HUES48 (cell line): ENCODE results near the gene LRP1B.
"Not testable (repeated sequence)": the region's sequence is repeated elsewhere in the genome, so short reads cannot be mapped to it uniquely, and the experiment has no call there.

Source experiments
- H3K27ac ChIP-seq: one replicate; pipeline ENCODE4 v1.7.0; 2013; ENCODE audit warnings: low read depth, low read length, inconsistent platforms
- H3K27me3 ChIP-seq: 2 replicates; pipeline ENCODE4 v1.6.1; 2013; ENCODE audit warnings: mild to moderate bottlenecking, low read length; ENCODE audit not compliant: control insufficient read depth, insufficient read depth
- H3K36me3 ChIP-seq: 2 replicates; pipeline ENCODE4 v1.6.1; 2013; ENCODE audit warnings: low read length; ENCODE audit not compliant: control insufficient read depth, insufficient read depth
- H3K4me1 ChIP-seq: 2 replicates; pipeline ENCODE4 v1.6.1; 2013; ENCODE audit warnings: mild to moderate bottlenecking, low read length; ENCODE audit not compliant: control insufficient read depth, insufficient read depth
- H3K4me3 ChIP-seq: 2 replicates; pipeline ENCODE4 v1.5.1; 2013; ENCODE audit warnings: mild to moderate bottlenecking, low read depth, low read length
- H3K9ac ChIP-seq: 2 replicates; pipeline ENCODE4 v1.6.1; 2013; ENCODE audit warnings: mild to moderate bottlenecking, low read depth, low read length, moderate library complexity
- H3K9me3 ChIP-seq: 2 replicates; pipeline ENCODE4 v1.6.1; 2013; ENCODE audit warnings: low read length; ENCODE audit not compliant: control insufficient read depth, insufficient read depth

Gene LRP1B

DNA sequence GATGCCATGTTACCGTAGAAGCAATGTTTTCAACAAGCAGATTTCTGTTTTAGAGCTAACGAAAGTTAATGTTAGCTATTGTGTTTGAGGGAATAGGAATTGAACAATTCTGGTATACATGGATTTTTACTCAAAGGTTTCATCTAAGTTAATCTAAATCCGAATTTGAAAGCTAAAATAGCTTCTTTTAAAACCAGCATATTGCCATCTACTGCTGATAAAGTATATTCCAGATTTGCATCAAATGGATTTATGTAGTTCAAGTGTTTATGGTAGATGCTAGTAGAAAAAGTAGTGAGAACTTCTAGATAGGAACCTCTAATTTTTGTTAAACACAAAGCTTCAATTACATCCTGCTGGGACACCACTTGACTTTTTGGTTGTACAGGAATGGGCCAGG lies 1781.1 kb downstream of the LRP1B start:
- no peak overlapping the region for H3K9ac ChIP-seq
- no peak overlapping the region for H3K4me3 ChIP-seq
- peaks cover 26% of the 10 kb centered on the region for H3K4me1 ChIP-seq
- no peaks in the 10 kb centered on the region for H3K36me3 ChIP-seq
- H3K27me3 ChIP-seq = no peaks in the 10 kb centered on the region
- no peak overlapping the region for H3K27ac ChIP-seq
- no peaks in the 10 kb centered on the region for H3K9me3 ChIP-seq

DNA sequence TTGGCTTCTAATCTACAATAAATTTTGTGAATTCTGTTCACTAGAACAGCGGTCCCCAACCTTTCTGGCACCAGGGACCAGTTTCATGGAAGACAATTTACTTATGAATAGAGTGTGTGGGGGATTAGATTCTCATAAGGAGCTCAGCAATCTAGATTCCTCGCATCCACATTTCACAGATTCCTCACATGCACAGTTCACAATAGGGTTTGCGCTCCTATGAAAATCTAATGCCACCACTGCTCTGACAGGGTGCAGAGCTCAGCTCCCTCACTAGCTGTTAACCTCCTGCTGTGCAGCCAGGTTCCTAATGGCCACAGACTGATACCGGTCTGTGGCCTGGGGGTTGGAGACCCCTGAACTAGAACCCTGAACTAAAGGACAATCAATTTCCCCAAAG lies 1782.0 kb downstream of the LRP1B start:
- Histone ChIP-seq H3K27me3 (no peaks in the 10 kb centered on the region), H3K27ac (peak overlapping the region; percentile 18), H3K4me1 (peaks cover 18% of the 10 kb centered on the region), H3K9me3 (no peaks in the 10 kb centered on the region), H3K36me3 (no peaks in the 10 kb centered on the region), H3K4me3 (no peak overlapping the region), H3K9ac (no peak overlapping the region)

DNA sequence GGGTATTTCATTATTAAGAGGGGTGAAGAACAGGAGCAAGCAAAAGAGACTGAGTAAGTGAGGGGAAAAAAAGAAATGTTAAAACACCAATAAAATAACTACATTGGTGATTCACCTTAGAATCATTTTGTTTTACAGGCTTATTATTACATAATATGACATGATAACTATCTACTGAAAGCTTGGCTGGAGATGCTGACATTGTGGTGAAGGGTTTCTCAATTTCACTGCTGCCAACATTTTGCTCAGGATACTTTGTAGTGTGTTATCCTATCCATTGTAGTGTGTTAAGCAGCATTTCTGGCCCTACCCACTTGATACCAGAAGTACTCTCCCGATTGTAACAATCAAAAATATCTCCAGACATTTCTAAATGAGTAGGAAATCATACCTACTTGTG lies 1786.0 kb downstream of the LRP1B start:
- no peak overlapping the region for H3K9ac ChIP-seq

DNA sequence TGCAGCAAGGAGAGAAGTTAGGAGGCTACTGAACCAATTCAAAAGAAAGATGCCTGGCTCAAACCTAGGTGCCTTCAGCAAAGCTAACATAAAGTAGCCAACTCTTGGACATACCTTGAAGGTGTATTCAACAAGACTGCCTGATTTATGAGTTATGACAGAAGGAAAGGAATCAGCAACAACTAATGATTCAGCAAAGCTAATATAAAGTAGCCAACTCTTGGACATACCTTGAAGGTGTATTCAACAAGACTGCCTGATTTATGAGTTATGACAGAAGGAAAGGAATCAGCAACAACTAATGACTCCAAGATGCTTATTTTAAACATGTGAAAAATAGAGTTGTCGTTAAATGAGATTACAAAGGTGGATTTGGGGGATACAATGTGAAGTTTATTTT lies 1786.5 kb downstream of the LRP1B start:
- not testable (repeated sequence) for H3K4me3 ChIP-seq, H3K9me3 ChIP-seq, H3K36me3 ChIP-seq, H3K27ac ChIP-seq, H3K9ac ChIP-seq, H3K27me3 ChIP-seq
- H3K4me1 ChIP-seq = peaks cover 12% of the 10 kb centered on the region

More for the DNA sequence above, 1786.0 kb downstream of the LRP1B start:
- H3K9me3 ChIP-seq = no peaks in the 10 kb centered on the region
- no peak overlapping the region for H3K4me3 ChIP-seq
- no peak overlapping the region for H3K27ac ChIP-seq
- H3K4me1 ChIP-seq = peaks cover 12% of the 10 kb centered on the region
- no peaks in the 10 kb centered on the region for H3K27me3 ChIP-seq
- no peaks in the 10 kb centered on the region for H3K36me3 ChIP-seq

DNA sequence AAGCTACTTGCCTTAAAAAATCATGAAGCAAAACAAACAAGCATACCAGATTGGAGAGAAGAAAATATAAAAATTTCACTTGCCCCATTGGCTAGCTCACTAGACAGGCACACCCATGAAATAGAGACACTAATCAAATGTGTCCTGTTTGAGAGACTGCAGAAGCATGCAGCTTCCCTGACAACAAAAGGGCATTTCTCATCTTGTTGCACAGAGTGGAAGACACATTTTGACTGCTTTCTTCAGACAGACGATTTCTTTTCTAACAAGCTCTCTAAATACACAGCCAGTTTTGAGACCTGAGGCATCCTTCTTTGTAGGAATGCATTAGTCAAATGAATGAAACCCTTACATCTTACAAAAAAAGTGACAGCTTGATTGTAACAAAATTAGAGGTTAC lies 1792.0 kb downstream of the LRP1B start:
- no peaks in the 10 kb centered on the region for H3K4me1 ChIP-seq
- H3K9ac ChIP-seq = no peak overlapping the region
- no peaks in the 10 kb centered on the region for H3K36me3 ChIP-seq
- no peaks in the 10 kb centered on the region for H3K27me3 ChIP-seq
- H3K27ac ChIP-seq = no peak overlapping the region
- no peaks in the 10 kb centered on the region for H3K9me3 ChIP-seq
- H3K4me3 ChIP-seq = no peak overlapping the region

DNA sequence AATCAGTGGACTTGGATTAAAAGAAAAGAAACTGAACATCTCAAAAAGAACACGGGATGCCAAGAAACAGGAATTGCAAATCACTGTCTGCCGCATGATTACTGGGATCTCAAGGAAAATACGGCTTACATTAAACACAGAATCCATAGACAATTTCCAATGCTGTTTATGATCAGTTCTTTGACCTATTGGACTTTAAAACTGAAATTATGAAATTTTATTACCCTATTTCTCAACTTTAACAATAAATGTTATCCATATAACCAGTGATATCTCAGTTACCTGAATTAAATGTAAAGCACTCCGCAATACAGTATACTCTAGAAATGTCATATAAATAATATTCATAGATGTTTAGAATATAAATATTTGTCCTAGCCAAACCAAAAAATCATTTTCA lies 1793.8 kb downstream of the LRP1B start:
- Histone ChIP-seq H3K4me3 (no peak overlapping the region), H3K36me3 (no peaks in the 10 kb centered on the region), H3K9ac (no peak overlapping the region), H3K27ac (no peak overlapping the region), H3K27me3 (no peaks in the 10 kb centered on the region), H3K4me1 (no peaks in the 10 kb centered on the region), H3K9me3 (no peaks in the 10 kb centered on the region)

DNA sequence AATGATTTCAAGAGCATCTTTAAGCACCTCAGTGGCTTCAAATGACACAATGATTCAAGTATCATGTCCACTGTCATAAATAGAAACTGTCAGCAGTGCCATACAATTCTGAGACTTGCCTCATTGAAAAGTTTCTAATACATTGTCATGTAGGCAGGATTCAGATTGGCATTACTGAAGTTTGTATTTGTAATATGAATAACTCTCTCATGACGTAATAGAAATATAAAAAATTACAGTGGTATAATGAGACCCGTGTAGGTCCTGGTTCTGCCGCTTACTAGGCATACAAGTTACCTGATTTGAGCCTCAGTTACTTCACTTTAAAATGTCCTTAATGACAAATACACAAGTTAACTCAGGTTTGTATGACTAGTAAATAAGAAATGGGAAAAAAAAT lies 1814.5 kb downstream of the LRP1B start:
- Histone ChIP-seq H3K9me3 (no peaks in the 10 kb centered on the region), H3K4me3 (no peak overlapping the region), H3K9ac (no peak overlapping the region), H3K36me3 (no peaks in the 10 kb centered on the region), H3K27me3 (no peaks in the 10 kb centered on the region), H3K4me1 (no peaks in the 10 kb centered on the region), H3K27ac (no peak overlapping the region)

DNA sequence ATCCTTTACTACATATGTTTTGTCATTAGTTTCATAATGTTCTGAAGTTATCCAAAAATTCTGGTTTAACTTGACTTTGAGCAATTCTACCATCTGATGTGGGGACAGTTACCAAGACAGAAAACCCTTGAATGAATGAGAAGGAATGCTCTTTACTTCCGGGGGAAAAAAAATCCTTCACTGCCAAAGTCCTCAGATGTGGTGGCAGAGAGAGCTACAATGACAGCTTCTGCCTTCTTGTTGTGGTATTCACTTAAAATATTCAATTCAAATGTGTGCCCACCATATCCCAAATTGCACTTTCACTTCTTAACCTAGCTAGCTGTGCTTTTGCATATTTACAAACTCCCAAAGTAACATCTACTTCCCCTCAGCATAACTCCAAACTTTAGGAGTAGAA lies 1818.9 kb downstream of the LRP1B start:
- Histone ChIP-seq H3K27me3 (no peaks in the 10 kb centered on the region), H3K9me3 (no peaks in the 10 kb centered on the region), H3K27ac (no peak overlapping the region), H3K9ac (no peak overlapping the region), H3K4me3 (no peak overlapping the region), H3K4me1 (no peaks in the 10 kb centered on the region), H3K36me3 (no peaks in the 10 kb centered on the region)

DNA sequence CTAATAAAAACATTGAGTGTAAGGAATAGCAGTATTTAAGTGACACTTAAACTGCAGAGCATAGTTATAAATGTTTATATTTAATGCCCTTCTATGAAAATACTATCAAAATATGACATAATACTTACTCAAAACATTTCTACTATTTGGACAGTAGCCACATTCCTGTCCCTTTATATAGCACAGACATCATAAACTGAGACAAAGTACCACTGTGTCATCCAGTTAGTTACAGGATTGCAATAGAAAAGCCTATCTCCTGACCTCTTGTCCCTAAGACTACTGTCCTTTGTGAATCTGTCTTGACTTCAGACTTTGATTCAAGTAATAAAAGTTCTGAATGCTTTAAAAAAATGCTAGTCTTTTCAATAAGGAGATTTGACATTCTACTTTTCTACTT lies 1822.1 kb downstream of the LRP1B start:
- Histone ChIP-seq H3K9me3 (no peaks in the 10 kb centered on the region), H3K4me3 (no peak overlapping the region), H3K27me3 (no peaks in the 10 kb centered on the region), H3K4me1 (no peaks in the 10 kb centered on the region), H3K27ac (no peak overlapping the region), H3K36me3 (no peaks in the 10 kb centered on the region), H3K9ac (no peak overlapping the region)

DNA sequence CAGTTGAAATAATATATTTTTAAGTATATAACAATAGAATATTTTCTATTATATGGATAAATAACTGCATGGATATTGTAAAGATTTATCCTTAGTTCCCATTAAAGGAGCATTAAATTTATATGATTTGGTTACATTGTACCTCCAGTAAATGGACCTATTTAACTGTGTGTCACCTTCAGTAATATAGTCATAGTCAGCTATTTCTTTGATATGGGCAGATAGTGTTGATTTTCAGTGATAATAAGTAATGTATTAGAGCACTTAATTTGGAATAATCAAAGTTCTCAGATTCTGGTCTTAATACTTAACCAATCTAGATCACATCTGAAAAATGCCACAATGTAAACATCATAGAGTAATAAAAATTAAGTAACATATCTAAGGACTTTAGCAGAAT lies 1823.3 kb downstream of the LRP1B start:
- H3K36me3 ChIP-seq = no peaks in the 10 kb centered on the region

DNA sequence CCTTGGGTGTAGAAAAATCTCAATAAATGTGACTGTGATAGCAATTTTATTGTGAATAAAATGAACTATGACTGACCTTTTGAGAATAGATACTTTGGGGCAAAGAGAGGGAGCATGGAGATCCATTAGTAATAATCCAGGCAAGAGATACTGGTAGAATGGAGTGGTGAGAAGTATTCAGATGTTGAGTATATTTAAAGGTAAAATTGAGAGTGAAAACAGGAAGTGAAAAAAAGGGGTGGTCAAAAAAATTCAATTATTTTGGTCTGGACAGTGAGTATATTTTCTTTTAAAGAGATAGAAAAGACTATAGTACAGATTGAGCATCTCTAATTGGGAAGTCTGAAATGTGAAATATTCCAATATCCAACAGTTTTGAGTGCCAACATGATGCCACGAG lies 1835.0 kb downstream of the LRP1B start:
- Histone ChIP-seq H3K9me3 (no peaks in the 10 kb centered on the region), H3K36me3 (no peaks in the 10 kb centered on the region), H3K9ac (no peak overlapping the region), H3K27me3 (no peaks in the 10 kb centered on the region), H3K4me3 (no peak overlapping the region), H3K27ac (no peak overlapping the region), H3K4me1 (no peaks in the 10 kb centered on the region)

More for the DNA sequence above, 1823.3 kb downstream of the LRP1B start:
- no peaks in the 10 kb centered on the region for H3K4me1 ChIP-seq
- no peaks in the 10 kb centered on the region for H3K9me3 ChIP-seq
- H3K27me3 ChIP-seq = no peaks in the 10 kb centered on the region
- no peak overlapping the region for H3K27ac ChIP-seq
- no peak overlapping the region for H3K9ac ChIP-seq
- H3K4me3 ChIP-seq = no peak overlapping the region

DNA sequence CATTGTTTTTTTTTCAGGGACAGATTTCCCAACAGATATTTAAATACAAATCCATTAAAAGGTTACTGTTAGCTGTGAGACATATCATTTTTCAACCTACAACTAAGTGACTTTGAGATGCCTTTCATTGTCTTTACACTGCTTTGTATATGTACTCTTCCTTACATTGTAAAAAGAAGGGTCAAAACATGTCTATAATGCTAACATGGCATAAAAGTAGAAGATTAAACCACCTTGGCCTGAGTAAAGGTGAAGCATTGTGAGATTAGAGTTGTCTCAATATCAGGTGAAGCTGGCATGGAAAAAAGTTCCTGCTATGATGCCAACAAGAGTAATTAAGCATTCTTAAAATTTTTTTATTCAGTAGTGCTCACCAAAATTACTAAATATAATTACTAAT lies 1842.1 kb downstream of the LRP1B start:
- no peaks in the 10 kb centered on the region for H3K9me3 ChIP-seq
- H3K4me3 ChIP-seq = no peak overlapping the region
- H3K27ac ChIP-seq = no peak overlapping the region
- H3K27me3 ChIP-seq = no peaks in the 10 kb centered on the region
- no peak overlapping the region for H3K9ac ChIP-seq
- no peaks in the 10 kb centered on the region for H3K36me3 ChIP-seq
- no peaks in the 10 kb centered on the region for H3K4me1 ChIP-seq
